Peyer's patch (tissue), 4 donors: ENCODE measurements around the gene OTX2.

Experiments
- POLR2A ChIP-seq, 2 donors: fragments of 450-650 bp; IDR thresholded peaks; one replicate each; pipeline ENCODE4 v1.5.1; 2017; ENCODE audit warnings: antibody characterized with exemption in 2 of 2, mild to moderate bottlenecking in 2 of 2, moderate library complexity in 2 of 2
- TF ChIP-seq, protein P1 (sequence below), 6 experiments: fragments of 450-650 bp in 4 of 6; fragments of 200-600 bp in 2 of 6; sonication (generic) in 1 of 6; IDR thresholded peaks; one replicate each; pipeline ENCODE4 v1.5.1; 2017 to 2019; ENCODE audit warnings: antibody characterized with exemption in 6 of 6, mild to moderate bottlenecking in 3 of 6, moderate library complexity in 1 of 6

DNA sequence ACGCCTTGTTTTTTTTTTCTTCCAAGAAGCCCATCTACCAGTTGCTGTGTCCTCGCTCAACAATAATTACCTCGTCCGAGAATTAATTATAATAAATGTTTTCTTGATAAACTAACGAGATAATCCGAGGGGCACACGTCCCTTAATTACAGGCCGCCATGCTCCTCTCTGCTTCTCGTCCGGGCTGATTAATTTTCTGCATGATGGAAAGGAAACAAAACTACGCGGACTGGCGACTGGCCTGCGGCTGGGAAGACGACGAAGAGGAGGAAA lies 2.2 kb downstream of the OTX2 start:
- TF ChIP-seq, protein P1, sequence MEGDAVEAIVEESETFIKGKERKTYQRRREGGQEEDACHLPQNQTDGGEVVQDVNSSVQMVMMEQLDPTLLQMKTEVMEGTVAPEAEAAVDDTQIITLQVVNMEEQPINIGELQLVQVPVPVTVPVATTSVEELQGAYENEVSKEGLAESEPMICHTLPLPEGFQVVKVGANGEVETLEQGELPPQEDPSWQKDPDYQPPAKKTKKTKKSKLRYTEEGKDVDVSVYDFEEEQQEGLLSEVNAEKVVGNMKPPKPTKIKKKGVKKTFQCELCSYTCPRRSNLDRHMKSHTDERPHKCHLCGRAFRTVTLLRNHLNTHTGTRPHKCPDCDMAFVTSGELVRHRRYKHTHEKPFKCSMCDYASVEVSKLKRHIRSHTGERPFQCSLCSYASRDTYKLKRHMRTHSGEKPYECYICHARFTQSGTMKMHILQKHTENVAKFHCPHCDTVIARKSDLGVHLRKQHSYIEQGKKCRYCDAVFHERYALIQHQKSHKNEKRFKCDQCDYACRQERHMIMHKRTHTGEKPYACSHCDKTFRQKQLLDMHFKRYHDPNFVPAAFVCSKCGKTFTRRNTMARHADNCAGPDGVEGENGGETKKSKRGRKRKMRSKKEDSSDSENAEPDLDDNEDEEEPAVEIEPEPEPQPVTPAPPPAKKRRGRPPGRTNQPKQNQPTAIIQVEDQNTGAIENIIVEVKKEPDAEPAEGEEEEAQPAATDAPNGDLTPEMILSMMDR (IDR thresholded peaks at IDR 0.05) = no peak
- TF ChIP-seq POLR2A (IDR thresholded peaks at IDR 0.05) = no peak
